SK-N-SH (cell line): ENCODE measurements around the gene HHAT. TPM values are rescaled to one million over a fixed set of nuclear protein-coding genes. Genes with fewer than 3 reads are reported as not detected.

Experiments used
- CTCF ChIA-PET: fragments of 300-600, 350-600 bp; formaldehyde crosslinking; extraction: SDS; loops from one replicate; lab custom pipeline; 2021; lab: Yijun Ruan, JAX
- POLR2A ChIA-PET: fragments of 350-600 bp; sonication (Branson Sonifier 250); formaldehyde crosslinking; extraction: SDS; loops from one replicate; lab custom pipeline; 2020; ENCODE audit warnings: antibody characterized with exemption, inconsistent platforms; lab: Yijun Ruan, JAX
- DNase-seq: peaks from one replicate; pipeline ENCODE4 v3.0.0; 2012
- H2AFZ ChIP-seq: fragments of 200-600 bp; sonication (generic); 2 replicates; pipeline ENCODE4 v1.8.1; 2016; ENCODE audit warnings: antibody characterized with exemption, mild to moderate bottlenecking, low read depth
- H3F3A ChIP-seq: fragments of 200-600 bp; sonication (generic); replicated peaks from 2 replicates; pipeline ENCODE3; 2016; ENCODE audit warnings: antibody characterized with exemption, mild to moderate bottlenecking; ENCODE audit not compliant: insufficient read depth
- H3K27ac ChIP-seq, 2 experiments: fragments of 200-500 bp in 1 of 2; fragments of 200-600 bp in 1 of 2; sonication (Bioruptor generic) in 1 of 2; sonication (generic), shearing (Covaris generic) in 1 of 2; 2 replicates each; pipeline versions ENCODE4 v1.5.1 to v1.6.1; 2014 to 2016; ENCODE audit warnings: low read depth in 2 of 2, inconsistent platforms in 1 of 2, low read length in 1 of 2, mild to moderate bottlenecking in 1 of 2, mixed read lengths in 1 of 2
- H3K27me3 ChIP-seq: fragments of 200-600 bp; sonication (generic), shearing (Covaris generic); 2 replicates; pipeline ENCODE4 v1.6.1; 2016; ENCODE audit warnings: mixed run types; ENCODE audit not compliant: insufficient read depth
- H3K36me3 ChIP-seq, 2 experiments: fragments of 200-500 bp in 1 of 2; fragments of 200-600 bp in 1 of 2; sonication (Bioruptor generic) in 1 of 2; sonication (generic) in 1 of 2; replicated peaks in 1 of 2; 2 replicates each; pipeline versions ENCODE3 to v1.5.1; 2014 to 2016; ENCODE audit warnings: low read length in 1 of 2, mild to moderate bottlenecking in 1 of 2; ENCODE audit not compliant: insufficient read depth in 2 of 2, control insufficient read depth in 1 of 2
- H3K4me1 ChIP-seq, 2 experiments: fragments of 200-500 bp in 1 of 2; fragments of 200-600 bp in 1 of 2; sonication (Bioruptor generic) in 1 of 2; sonication (generic), shearing (Covaris generic) in 1 of 2; 2 replicates each; pipeline versions ENCODE4 v1.5.1 to v1.6.1; 2014 to 2016; ENCODE audit warnings: low read depth in 1 of 2, low read length in 1 of 2, mixed run types in 1 of 2; ENCODE audit not compliant: insufficient read depth in 2 of 2, control insufficient read depth in 1 of 2
- H3K4me2 ChIP-seq: fragments of 200-600 bp; sonication (generic), shearing (Covaris generic); 2 replicates; pipeline ENCODE4 v1.6.1; 2017; ENCODE audit warnings: mixed run types
- H3K4me3 ChIP-seq, 2 experiments: fragments of 200-500 bp in 1 of 2; fragments of 200-600 bp in 1 of 2; sonication (Bioruptor generic) in 1 of 2; sonication (generic), shearing (Covaris generic) in 1 of 2; 2 replicates each; pipeline versions ENCODE4 v1.5.1 to v1.8.1; 2014 to 2016; ENCODE audit warnings: low read depth in 2 of 2, inconsistent platforms in 1 of 2, low read length in 1 of 2, mild to moderate bottlenecking in 1 of 2, mixed read lengths in 1 of 2, moderate library complexity in 1 of 2
- H3K79me2 ChIP-seq: fragments of 200-600 bp; sonication (generic); 2 replicates; pipeline ENCODE4 v1.8.1; 2017; ENCODE audit warnings: mild to moderate bottlenecking; ENCODE audit not compliant: insufficient read depth
- H3K9ac ChIP-seq: fragments of 200-600 bp; sonication (generic); 2 replicates; pipeline ENCODE4 v1.6.1; 2017; ENCODE audit warnings: mixed run types
- H3K9me2 ChIP-seq: fragments of 200-600 bp; sonication (generic); 2 replicates; pipeline ENCODE4 v1.6.1; 2017; ENCODE audit warnings: mixed run types
- H3K9me3 ChIP-seq: fragments of 200-600 bp; sonication (generic); 2 replicates; pipeline ENCODE4 v1.6.1; 2017; ENCODE audit warnings: mixed run types, mild to moderate bottlenecking, moderate library complexity
- H4K20me1 ChIP-seq: fragments of 200-600 bp; sonication (generic); 2 replicates; pipeline ENCODE4 v1.6.1; 2017; ENCODE audit warnings: mild to moderate bottlenecking, mixed run types; ENCODE audit not compliant: insufficient read depth
- EZH2phosphoT487 ChIP-seq: fragments of 200-600 bp; sonication (generic); IDR thresholded peaks from 2 replicates; pipeline ENCODE4 v1.6.1; 2017; ENCODE audit warnings: low read depth, mixed run types, mild to moderate bottlenecking, antibody characterized with exemption, moderate library complexity, borderline replicate concordance
- FOSL2 ChIP-seq: IDR thresholded peaks from 2 replicates; pipeline ENCODE4 v1.4.0; 2012; ENCODE audit warnings: low read depth, mild to moderate bottlenecking, moderate library complexity, borderline replicate concordance
- FOXJ3 ChIP-seq: sonication (generic); formaldehyde crosslinking; IDR thresholded peaks from 2 replicates; pipeline ENCODE4 v1.5.1; 2020; ENCODE audit warnings: mild to moderate bottlenecking, missing genetic modification reagents
- GATA2 ChIP-seq: sonication (generic); formaldehyde crosslinking; IDR thresholded peaks from 2 replicates; pipeline ENCODE4 v1.5.0; 2020; ENCODE audit warnings: mild to moderate bottlenecking, missing genetic modification reagents
- MEF2A ChIP-seq: IDR thresholded peaks from 2 replicates; pipeline ENCODE4 v1.4.0; 2012; ENCODE audit warnings: low read depth, borderline replicate concordance
- NRF1 ChIP-seq: IDR thresholded peaks from 2 replicates; pipeline ENCODE4 v1.6.1; 2012; ENCODE audit warnings: low read depth, mild to moderate bottlenecking, low read length
- RAD21 ChIP-seq: IDR thresholded peaks from 2 replicates; pipeline ENCODE4 v1.6.1; 2012; ENCODE audit warnings: mild to moderate bottlenecking, low read length
- SIN3A ChIP-seq: IDR thresholded peaks from 2 replicates; pipeline ENCODE4 v1.6.1; 2012; ENCODE audit warnings: low read depth, mild to moderate bottlenecking, low read length, moderate library complexity, borderline replicate concordance
- TAF1 ChIP-seq: IDR thresholded peaks from 2 replicates; pipeline ENCODE4 v1.6.1; 2012; ENCODE audit warnings: low read depth, mild to moderate bottlenecking, low read length, moderate library complexity, borderline replicate concordance
- TCF12 ChIP-seq: IDR thresholded peaks from 2 replicates; pipeline ENCODE4 v1.4.0; 2012
- WGBS: methylation state at CpG from one replicate; pipeline ENCODE4 v1.1.6; 2017; ENCODE audit warnings: low lambda C conversion rate; 5-methylcytosine and 5-hydroxymethylcytosine counted together
- polyA plus RNA-seq, 3 experiments: library from polyadenylated mRNA; depleted of rRNA; stranded (reverse); fragments of >200 nt; gene quantifications; 2 replicates each; pipeline ENCODE4 v1.2.3, GENCODE V29; 2012
- TF ChIP-seq, protein P1 (sequence below): IDR thresholded peaks from 2 replicates; pipeline ENCODE4 v1.4.0; 2012; ENCODE audit warnings: low read depth, borderline replicate concordance
- TF ChIP-seq, protein P2 (sequence below): IDR thresholded peaks from 2 replicates; pipeline ENCODE4 v1.4.0; 2012; ENCODE audit warnings: low read depth, borderline replicate concordance
- TF ChIP-seq, protein P3 (sequence below): fragments of 150-350 bp; IDR thresholded peaks from 2 replicates; pipeline ENCODE4 v1.6.1; 2017; ENCODE audit warnings: antibody characterized with exemption, low read length, low read depth, borderline replicate concordance
- TF ChIP-seq, protein P4 (sequence below): fragments of 200-600 bp; sonication (generic); IDR thresholded peaks from 2 replicates; pipeline ENCODE4 v1.6.1; 2017; ENCODE audit warnings: antibody characterized with exemption, mild to moderate bottlenecking, moderate library complexity

The HHAT gene
- polyA plus RNA-seq, 1 of the 3 experiments (the other 2 are of a cell fraction) = 8.1 TPM

DNA sequence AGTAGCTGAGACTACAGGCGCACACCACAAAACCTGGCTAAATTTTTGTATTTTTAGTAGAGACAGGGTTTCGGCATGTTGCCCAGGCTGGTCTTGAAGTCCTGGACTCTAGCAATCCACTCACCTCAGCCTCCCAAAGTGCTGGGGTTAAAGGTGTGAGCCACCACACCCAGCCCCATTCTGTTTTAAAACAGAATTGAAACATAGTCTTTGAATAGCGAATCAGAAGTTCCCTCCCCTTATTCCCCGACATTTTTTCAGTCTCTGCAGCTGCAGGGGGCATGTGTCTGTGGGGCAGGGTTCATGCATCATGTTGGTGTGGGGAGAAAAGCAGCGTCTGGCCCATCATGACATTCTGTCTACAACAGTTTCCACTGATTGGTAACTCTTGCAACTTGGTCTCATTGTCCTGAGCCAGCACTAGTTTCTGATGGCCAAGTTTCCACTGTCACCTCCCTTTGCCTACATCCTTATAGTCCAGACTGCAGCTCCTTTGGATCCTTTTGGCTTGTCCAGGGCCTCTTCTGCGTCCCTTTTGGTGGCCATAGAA lies 15.6 kb upstream of the HHAT start:
- H3F3A ChIP-seq = no peaks in the 10 kb centered on the region
- TF ChIP-seq EZH2phosphoT487 (no peak), MEF2A (no peak), FOXJ3 (no peak), RAD21 (no peak), GATA2 (CRISPR knock-in tag) (no peak), TAF1 (no peak), TCF12 (no peak), NRF1 (no peak)
- TF ChIP-seq, protein P1, sequence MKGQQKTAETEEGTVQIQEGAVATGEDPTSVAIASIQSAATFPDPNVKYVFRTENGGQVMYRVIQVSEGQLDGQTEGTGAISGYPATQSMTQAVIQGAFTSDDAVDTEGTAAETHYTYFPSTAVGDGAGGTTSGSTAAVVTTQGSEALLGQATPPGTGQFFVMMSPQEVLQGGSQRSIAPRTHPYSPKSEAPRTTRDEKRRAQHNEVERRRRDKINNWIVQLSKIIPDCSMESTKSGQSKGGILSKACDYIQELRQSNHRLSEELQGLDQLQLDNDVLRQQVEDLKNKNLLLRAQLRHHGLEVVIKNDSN = no peak
- TF ChIP-seq, protein P2, sequence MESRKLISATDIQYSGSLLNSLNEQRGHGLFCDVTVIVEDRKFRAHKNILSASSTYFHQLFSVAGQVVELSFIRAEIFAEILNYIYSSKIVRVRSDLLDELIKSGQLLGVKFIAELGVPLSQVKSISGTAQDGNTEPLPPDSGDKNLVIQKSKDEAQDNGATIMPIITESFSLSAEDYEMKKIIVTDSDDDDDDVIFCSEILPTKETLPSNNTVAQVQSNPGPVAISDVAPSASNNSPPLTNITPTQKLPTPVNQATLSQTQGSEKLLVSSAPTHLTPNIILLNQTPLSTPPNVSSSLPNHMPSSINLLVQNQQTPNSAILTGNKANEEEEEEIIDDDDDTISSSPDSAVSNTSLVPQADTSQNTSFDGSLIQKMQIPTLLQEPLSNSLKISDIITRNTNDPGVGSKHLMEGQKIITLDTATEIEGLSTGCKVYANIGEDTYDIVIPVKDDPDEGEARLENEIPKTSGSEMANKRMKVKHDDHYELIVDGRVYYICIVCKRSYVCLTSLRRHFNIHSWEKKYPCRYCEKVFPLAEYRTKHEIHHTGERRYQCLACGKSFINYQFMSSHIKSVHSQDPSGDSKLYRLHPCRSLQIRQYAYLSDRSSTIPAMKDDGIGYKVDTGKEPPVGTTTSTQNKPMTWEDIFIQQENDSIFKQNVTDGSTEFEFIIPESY = no peak
- TF ChIP-seq, protein P3, sequence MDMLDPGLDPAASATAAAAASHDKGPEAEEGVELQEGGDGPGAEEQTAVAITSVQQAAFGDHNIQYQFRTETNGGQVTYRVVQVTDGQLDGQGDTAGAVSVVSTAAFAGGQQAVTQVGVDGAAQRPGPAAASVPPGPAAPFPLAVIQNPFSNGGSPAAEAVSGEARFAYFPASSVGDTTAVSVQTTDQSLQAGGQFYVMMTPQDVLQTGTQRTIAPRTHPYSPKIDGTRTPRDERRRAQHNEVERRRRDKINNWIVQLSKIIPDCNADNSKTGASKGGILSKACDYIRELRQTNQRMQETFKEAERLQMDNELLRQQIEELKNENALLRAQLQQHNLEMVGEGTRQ = no peak
- TF ChIP-seq, all 33 proteins: peak for 0
- Histone ChIP-seq H3K9ac (no peak overlapping the region), H3K27me3 (no peaks in the 10 kb centered on the region), H4K20me1 (no peaks in the 10 kb centered on the region), H3K9me3 (no peaks in the 10 kb centered on the region), H3K27ac (no peak overlapping the region), H3K79me2 (no peaks in the 10 kb centered on the region), H3K36me3 (no peaks in the 10 kb centered on the region), H3K4me2 (no peak overlapping the region), H2AFZ (no peak overlapping the region), H3K9me2 (no peaks in the 10 kb centered on the region), H3K4me3 (no peak overlapping the region), H3K4me1 (peaks cover 3 to 4% of the 10 kb centered on the region in 2 experiments; a peak in 2 of 4 replicates)
- POLR2A ChIA-PET = interaction anchor here (1.7 kb wide), 1 partner anchor 16 kb away, joined by 4 read pairs; the partner anchor contains the start of gene HHAT
- CTCF ChIA-PET = interaction anchor here (0.6 to 9.6 kb wide), 7 partner anchors 12 to 449 kb away, joined by 3 to 106 read pairs (median 4); no protein-coding TSS in a partner anchor
- DNase-seq = no peak
- WGBS = 81% methylated on average over 6 of the region's 6 CpGs

DNA sequence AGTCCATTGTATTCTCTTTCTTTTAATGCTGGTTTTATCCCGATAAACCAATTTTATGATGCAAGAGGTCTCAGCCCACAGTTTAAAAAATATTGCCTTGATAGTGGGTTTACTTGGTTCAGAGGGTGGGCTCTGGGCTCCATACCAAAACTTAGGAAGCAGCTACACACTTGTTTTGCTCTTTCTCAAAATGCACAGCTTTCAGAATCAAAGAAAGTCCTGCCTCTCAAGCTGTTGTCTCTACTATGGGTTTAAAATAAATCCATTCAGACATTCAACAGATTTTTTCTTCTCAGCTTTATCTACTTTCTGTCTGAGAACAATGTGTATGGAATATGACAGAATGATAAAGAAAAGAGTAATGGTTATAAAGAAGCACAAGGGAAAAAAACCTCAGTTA lies 14.8 kb upstream of the HHAT start:
- Histone ChIP-seq H3K9me3 (no peaks in the 10 kb centered on the region), H3K36me3 (no peaks in the 10 kb centered on the region), H3K27ac (no peak overlapping the region), H3K4me3 (no peak overlapping the region), H3K27me3 (no peaks in the 10 kb centered on the region), H2AFZ (no peak overlapping the region), H3F3A (no peaks in the 10 kb centered on the region), H3K79me2 (no peaks in the 10 kb centered on the region), H3K9ac (no peak overlapping the region), H4K20me1 (no peaks in the 10 kb centered on the region), H3K4me1 (peaks cover 3 to 4% of the 10 kb centered on the region in 2 experiments; a peak in 2 of 4 replicates), H3K9me2 (no peaks in the 10 kb centered on the region), H3K4me2 (no peak overlapping the region)
- POLR2A ChIA-PET = no interaction called here
- DNase-seq = no peak
- WGBS = 100% methylated on average over 1 of the region's 1 CpG
- CTCF ChIA-PET = interaction anchor here (2.1 kb wide), 1 partner anchor 170 kb away, joined by 6 read pairs; no protein-coding TSS in a partner anchor
- TF ChIP-seq MEF2A = no peak
- TF ChIP-seq, protein P2 = no peak
- TF ChIP-seq FOSL2 = no peak
- TF ChIP-seq NRF1 = no peak
- TF ChIP-seq SIN3A = no peak
- TF ChIP-seq, protein P4, sequence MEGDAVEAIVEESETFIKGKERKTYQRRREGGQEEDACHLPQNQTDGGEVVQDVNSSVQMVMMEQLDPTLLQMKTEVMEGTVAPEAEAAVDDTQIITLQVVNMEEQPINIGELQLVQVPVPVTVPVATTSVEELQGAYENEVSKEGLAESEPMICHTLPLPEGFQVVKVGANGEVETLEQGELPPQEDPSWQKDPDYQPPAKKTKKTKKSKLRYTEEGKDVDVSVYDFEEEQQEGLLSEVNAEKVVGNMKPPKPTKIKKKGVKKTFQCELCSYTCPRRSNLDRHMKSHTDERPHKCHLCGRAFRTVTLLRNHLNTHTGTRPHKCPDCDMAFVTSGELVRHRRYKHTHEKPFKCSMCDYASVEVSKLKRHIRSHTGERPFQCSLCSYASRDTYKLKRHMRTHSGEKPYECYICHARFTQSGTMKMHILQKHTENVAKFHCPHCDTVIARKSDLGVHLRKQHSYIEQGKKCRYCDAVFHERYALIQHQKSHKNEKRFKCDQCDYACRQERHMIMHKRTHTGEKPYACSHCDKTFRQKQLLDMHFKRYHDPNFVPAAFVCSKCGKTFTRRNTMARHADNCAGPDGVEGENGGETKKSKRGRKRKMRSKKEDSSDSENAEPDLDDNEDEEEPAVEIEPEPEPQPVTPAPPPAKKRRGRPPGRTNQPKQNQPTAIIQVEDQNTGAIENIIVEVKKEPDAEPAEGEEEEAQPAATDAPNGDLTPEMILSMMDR = no peak
